Gastroesophageal sphincter (tissue), 3 donors: ENCODE results near the gene A3GALT2.

Experiments used
- EP300 ChIP-seq: sonication (generic); formaldehyde crosslinking; IDR thresholded peaks from one replicate; pipeline ENCODE4 v1.6.1; 2017; ENCODE audit warnings: antibody characterized with exemption, mild to moderate bottlenecking
- POLR2A ChIP-seq, 2 donors: fragments of 450-650 bp; IDR thresholded peaks; one replicate each; pipeline ENCODE4 v1.6.1; 2017; ENCODE audit warnings: antibody characterized with exemption in 2 of 2, mild to moderate bottlenecking in 2 of 2, moderate library complexity in 1 of 2
- POLR2AphosphoS5 ChIP-seq: sonication (generic); formaldehyde crosslinking; IDR thresholded peaks from one replicate; pipeline ENCODE4 v1.6.1; 2017; ENCODE audit warnings: antibody characterized with exemption
- TF ChIP-seq, protein P1 (sequence below), 4 experiments: fragments of 200-600 bp in 2 of 4; fragments of 450-650 bp in 2 of 4; sonication (generic) in 1 of 4; IDR thresholded peaks; one replicate each; pipeline ENCODE4 v1.5.1; 2017 to 2019; ENCODE audit warnings: antibody characterized with exemption in 4 of 4, mild to moderate bottlenecking in 2 of 4, moderate library complexity in 2 of 4

DNA sequence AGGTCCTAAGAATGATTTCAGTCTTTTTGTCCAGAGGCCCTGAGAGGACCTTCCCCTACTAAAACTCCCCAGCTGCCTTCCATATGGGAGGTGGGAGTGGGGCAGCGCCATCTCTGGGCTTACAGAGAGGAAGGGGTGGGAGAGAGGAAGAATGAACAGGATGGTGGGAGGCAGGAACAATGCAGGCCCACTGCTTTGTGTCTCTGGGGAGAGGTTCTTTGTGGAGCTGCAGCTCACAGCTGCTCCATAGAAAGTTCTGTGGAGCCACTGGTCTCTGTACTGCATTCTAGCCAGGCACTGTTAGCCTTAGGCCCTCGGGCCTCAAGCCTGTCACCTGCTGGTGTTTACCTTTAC is 43.6 kb upstream of the A3GALT2 start:
- TF ChIP-seq, protein P1, sequence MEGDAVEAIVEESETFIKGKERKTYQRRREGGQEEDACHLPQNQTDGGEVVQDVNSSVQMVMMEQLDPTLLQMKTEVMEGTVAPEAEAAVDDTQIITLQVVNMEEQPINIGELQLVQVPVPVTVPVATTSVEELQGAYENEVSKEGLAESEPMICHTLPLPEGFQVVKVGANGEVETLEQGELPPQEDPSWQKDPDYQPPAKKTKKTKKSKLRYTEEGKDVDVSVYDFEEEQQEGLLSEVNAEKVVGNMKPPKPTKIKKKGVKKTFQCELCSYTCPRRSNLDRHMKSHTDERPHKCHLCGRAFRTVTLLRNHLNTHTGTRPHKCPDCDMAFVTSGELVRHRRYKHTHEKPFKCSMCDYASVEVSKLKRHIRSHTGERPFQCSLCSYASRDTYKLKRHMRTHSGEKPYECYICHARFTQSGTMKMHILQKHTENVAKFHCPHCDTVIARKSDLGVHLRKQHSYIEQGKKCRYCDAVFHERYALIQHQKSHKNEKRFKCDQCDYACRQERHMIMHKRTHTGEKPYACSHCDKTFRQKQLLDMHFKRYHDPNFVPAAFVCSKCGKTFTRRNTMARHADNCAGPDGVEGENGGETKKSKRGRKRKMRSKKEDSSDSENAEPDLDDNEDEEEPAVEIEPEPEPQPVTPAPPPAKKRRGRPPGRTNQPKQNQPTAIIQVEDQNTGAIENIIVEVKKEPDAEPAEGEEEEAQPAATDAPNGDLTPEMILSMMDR (IDR thresholded peaks at IDR 0.05): no peak
- TF ChIP-seq EP300: no peak
- TF ChIP-seq POLR2A (IDR thresholded peaks at IDR 0.05): no peak
- TF ChIP-seq POLR2AphosphoS5: no peak
